MM.1S (cell line): ENCODE data around the gene LIN9.

Experiments used
- EZH2phosphoT487 ChIP-seq: fragments of 300-600 bp; sonication (generic); IDR thresholded peaks from 2 replicates; pipeline ENCODE4 v1.6.1; 2018; ENCODE audit warnings: antibody characterized with exemption, low read length
- TF ChIP-seq, protein P1 (sequence below): fragments of 300-600 bp; sonication (generic); IDR thresholded peaks from 2 replicates; pipeline ENCODE4 v1.5.1; 2016; ENCODE audit warnings: antibody characterized with exemption, low read length, mixed read lengths

DNA sequence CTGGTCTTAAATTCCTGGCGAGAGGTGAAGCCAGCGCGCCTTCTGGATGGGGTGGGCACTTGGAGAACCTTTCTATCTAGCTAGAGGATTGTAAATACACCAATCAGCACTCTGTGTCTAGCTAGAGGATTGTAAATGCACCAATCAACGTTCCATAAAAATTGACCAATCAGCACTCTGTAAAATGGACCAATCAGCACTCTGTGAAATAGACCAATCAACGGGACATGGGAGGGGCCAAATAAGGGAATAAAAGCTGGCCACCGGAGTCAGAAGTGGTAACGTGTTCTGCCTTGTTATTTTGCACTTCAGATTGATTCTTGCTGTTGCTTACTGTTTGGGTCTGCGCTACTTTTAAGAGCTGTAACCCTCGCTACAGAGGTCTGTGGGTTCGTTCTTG lies 12.0 kb upstream of the LIN9 start:
- TF ChIP-seq, protein P1, sequence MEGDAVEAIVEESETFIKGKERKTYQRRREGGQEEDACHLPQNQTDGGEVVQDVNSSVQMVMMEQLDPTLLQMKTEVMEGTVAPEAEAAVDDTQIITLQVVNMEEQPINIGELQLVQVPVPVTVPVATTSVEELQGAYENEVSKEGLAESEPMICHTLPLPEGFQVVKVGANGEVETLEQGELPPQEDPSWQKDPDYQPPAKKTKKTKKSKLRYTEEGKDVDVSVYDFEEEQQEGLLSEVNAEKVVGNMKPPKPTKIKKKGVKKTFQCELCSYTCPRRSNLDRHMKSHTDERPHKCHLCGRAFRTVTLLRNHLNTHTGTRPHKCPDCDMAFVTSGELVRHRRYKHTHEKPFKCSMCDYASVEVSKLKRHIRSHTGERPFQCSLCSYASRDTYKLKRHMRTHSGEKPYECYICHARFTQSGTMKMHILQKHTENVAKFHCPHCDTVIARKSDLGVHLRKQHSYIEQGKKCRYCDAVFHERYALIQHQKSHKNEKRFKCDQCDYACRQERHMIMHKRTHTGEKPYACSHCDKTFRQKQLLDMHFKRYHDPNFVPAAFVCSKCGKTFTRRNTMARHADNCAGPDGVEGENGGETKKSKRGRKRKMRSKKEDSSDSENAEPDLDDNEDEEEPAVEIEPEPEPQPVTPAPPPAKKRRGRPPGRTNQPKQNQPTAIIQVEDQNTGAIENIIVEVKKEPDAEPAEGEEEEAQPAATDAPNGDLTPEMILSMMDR = no peak
- TF ChIP-seq EZH2phosphoT487 = no peak
